Glutamatergic neuron (in vitro differentiated cells): ENCODE results near the gene CYP2W1. TPM values are rescaled to one million over a fixed set of nuclear protein-coding genes. Genes with fewer than 3 reads are reported as not detected.

Experiments
- DNase-seq: peaks from one replicate; pipeline ENCODE4 v3.0.0; 2022
- H3K27ac Mint-ChIP-seq: one replicate; pipeline ENCODE4 v1.8.0; 2020; ENCODE audit warnings: mild to moderate bottlenecking, mixed read lengths, inconsistent platforms; ENCODE audit not compliant: unreplicated experiment
- H3K27me3 Mint-ChIP-seq: one replicate; pipeline ENCODE4 v1.8.0; 2020; ENCODE audit warnings: mild to moderate bottlenecking, moderate library complexity, mixed read lengths, inconsistent platforms; ENCODE audit not compliant: unreplicated experiment
- H3K36me3 Mint-ChIP-seq: one replicate; pipeline ENCODE4 v1.8.0; 2020; ENCODE audit warnings: mild to moderate bottlenecking, mixed read lengths, inconsistent platforms; ENCODE audit not compliant: unreplicated experiment
- H3K4me1 Mint-ChIP-seq: one replicate; pipeline ENCODE4 v1.8.0; 2020; ENCODE audit warnings: mild to moderate bottlenecking, low read depth, mixed read lengths, inconsistent platforms; ENCODE audit not compliant: unreplicated experiment
- H3K4me3 Mint-ChIP-seq: one replicate; pipeline ENCODE4 v1.8.0; 2020; ENCODE audit warnings: mild to moderate bottlenecking, mixed read lengths, inconsistent platforms; ENCODE audit not compliant: unreplicated experiment
- H3K9me3 Mint-ChIP-seq: one replicate; pipeline ENCODE4 v1.8.0; 2020; ENCODE audit warnings: mild to moderate bottlenecking, moderate library complexity, mixed read lengths, inconsistent platforms; ENCODE audit not compliant: unreplicated experiment
- total RNA-seq: library from RNA; stranded (reverse); fragmentation: NEBNext Ultra II Directional; extraction: Animal tissue kit (Norgen Biotek cat#: 25700); gene quantifications from one replicate; pipeline ENCODE4 v1.2.1, GENCODE V29; 2021; ENCODE audit not compliant: unreplicated experiment
- TF ChIP-seq, protein P1 (sequence below): fragments of 200-600 bp; sonication (generic); IDR thresholded peaks from one replicate; pipeline ENCODE4 v1.5.0; 2021; ENCODE audit not compliant: partially characterized antibody, unreplicated experiment

CYP2W1 gene
- total RNA-seq, 1 donor from 2014 or later = 1.3 TPM

DNA sequence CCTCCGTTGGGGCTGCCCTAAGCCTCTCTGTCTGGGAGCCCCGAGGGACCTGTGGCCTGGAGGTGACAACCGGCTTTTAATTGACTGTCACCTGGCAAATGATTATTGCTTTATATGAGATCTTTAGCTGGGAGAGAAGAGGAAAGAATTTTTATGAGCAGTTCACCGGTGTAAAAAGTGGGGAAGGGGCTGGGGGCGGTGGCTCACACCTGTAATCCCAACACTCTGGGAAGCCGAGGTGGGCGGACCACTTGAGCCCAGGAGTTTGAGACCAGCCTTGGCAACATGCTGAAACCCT, 5.0 kb upstream of the CYP2W1 start:
- no peak overlapping the region for H3K4me3 Mint-ChIP-seq
- H3K27ac Mint-ChIP-seq = peak overlapping the region; percentile 62
- H3K36me3 Mint-ChIP-seq = no peaks in the 10 kb centered on the region
- TF ChIP-seq, protein P1, sequence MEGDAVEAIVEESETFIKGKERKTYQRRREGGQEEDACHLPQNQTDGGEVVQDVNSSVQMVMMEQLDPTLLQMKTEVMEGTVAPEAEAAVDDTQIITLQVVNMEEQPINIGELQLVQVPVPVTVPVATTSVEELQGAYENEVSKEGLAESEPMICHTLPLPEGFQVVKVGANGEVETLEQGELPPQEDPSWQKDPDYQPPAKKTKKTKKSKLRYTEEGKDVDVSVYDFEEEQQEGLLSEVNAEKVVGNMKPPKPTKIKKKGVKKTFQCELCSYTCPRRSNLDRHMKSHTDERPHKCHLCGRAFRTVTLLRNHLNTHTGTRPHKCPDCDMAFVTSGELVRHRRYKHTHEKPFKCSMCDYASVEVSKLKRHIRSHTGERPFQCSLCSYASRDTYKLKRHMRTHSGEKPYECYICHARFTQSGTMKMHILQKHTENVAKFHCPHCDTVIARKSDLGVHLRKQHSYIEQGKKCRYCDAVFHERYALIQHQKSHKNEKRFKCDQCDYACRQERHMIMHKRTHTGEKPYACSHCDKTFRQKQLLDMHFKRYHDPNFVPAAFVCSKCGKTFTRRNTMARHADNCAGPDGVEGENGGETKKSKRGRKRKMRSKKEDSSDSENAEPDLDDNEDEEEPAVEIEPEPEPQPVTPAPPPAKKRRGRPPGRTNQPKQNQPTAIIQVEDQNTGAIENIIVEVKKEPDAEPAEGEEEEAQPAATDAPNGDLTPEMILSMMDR = no peak
- no peak for DNase-seq
- H3K4me1 Mint-ChIP-seq = peaks cover 10% of the 10 kb centered on the region
- peaks cover 13% of the 10 kb centered on the region for H3K9me3 Mint-ChIP-seq
- H3K27me3 Mint-ChIP-seq = peaks cover 11% of the 10 kb centered on the region

DNA sequence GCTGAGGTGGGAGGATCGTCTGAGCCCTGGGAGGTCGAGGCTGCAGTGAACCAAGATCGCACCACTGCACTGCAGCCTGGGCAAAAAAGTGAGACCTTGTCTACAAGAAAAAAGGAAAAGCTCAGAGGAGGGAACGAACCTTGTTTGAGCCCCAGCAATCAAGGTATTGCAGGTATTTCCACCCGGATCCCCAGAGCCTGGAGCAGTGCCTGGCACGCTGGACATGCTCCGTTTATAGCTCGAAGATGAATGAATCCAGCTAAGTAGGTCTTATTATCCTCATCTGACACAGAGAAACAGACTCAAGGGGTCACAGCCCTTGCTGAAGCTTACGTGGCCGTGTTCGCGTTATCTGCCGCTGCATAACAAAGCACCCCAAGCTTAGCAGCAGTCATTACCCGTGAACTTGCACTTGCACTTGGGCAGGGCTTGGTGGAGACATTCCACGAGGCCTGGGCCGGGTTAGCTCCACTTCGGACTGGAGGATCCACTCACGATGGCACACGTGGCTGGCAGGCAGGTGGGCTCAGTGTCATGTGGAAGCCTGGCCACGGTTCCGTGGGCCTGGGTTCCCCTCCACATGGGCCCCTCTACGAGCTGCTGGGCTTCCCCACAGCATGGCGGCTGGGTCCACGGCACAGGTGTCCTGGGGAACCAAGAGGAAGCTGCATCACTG, 4.4 kb upstream of the CYP2W1 start:
- H3K27ac Mint-ChIP-seq = no peak overlapping the region
- peaks cover 10% of the 10 kb centered on the region for H3K4me1 Mint-ChIP-seq
- no peak overlapping the region for H3K4me3 Mint-ChIP-seq
- TF ChIP-seq, protein P1 = no peak
- no peaks in the 10 kb centered on the region for H3K36me3 Mint-ChIP-seq
- peaks cover 11% of the 10 kb centered on the region for H3K27me3 Mint-ChIP-seq
- DNase-seq = no peak
- peaks cover 13% of the 10 kb centered on the region for H3K9me3 Mint-ChIP-seq

DNA sequence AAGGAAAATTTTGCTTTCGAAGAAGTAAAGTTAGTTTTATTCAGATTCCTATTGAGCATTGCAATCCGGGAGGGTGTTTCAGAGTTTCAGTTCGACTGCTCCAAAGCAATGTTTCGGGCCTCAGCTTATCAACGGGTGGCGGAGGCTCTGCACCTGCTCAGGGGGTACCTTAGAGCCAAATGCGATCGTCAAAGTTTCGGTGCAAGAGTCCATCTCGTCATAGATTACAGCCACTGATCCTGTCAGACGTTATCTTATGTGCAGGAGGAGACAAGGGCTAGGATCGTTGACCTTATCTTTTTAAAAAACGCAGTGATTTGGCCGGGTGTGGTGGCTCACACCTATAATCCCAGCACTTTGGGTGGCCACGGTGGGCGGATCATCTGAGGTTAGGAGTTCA, 3.8 kb upstream of the CYP2W1 start:
- Mint-ChIP-seq H3K27ac (no peak overlapping the region), H3K27me3 (peaks cover 11% of the 10 kb centered on the region), H3K9me3 (peaks cover 13% of the 10 kb centered on the region), H3K36me3 (no peaks in the 10 kb centered on the region), H3K4me3 (no peak overlapping the region), H3K4me1 (peaks cover 10% of the 10 kb centered on the region)
- no peak for DNase-seq
- TF ChIP-seq, protein P1 = no peak

DNA sequence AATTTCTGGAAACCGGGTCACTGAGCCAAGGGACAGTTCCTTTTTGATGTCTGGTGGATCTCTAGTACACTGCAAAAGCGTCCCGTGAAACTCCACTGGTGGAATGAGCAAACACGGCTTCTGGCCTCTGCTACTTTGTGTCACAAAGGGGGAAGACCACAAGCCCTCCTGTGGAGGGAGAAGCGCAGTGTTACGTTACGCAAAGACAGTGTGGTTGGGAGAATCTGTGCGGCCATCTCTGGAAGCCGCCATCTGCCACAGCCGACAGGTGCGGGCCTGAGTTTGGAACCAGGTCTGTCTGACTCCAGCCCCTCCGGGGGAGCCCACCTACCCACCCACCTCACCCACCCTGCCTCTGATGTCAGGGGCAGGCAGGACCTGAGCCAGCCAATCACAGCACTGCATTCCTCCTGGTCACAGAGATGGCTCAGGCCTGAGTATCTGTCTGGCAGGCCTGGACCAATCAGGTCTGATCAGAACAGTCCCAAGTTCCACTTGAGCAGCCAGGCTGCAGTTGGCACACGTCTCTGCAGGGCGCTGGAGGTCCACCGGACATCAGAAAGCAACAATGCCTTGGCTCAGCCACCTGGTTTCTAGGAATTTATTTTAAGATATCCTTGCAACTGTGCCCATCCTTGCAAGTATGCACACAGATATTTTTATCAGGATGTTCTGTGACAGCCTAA, 3.0 kb upstream of the CYP2W1 start:
- TF ChIP-seq, protein P1 = no peak

More for the DNA sequence above, 3.0 kb upstream of the CYP2W1 start:
- Mint-ChIP-seq H3K36me3 (no peaks in the 10 kb centered on the region), H3K4me1 (peaks cover 8% of the 10 kb centered on the region), H3K27ac (peak overlapping the region; percentile 55), H3K9me3 (peaks cover 7% of the 10 kb centered on the region), H3K4me3 (no peak overlapping the region), H3K27me3 (peaks cover 13% of the 10 kb centered on the region)
- peak; percentile 16 for DNase-seq
